Spinal cord (tissue), 10 donors: ENCODE results near the gene PNPLA5. TPM values are rescaled to one million over a fixed set of nuclear protein-coding genes. Genes with fewer than 3 reads are reported as not detected.
A peak's percentile ranks its signal among the peaks of the same experiment; 100 is the strongest.

Experiments used
- DNase-seq, 6 donors: peaks; one replicate each; pipeline versions ENCODE4 v3.0.0 to v3.0.0-alpha.2; 2013 to 2015; ENCODE audit warnings: low spot score in 6 of 6, low read depth in 4 of 6
- H3K27ac ChIP-seq: one replicate; pipeline ENCODE4 v1.5.1; 2013; ENCODE audit warnings: low read depth, low read length, control low read depth
- H3K27me3 ChIP-seq: one replicate; pipeline ENCODE4 v1.6.1; 2013; ENCODE audit warnings: low read length; ENCODE audit not compliant: control insufficient read depth, insufficient read depth
- H3K36me3 ChIP-seq: one replicate; pipeline ENCODE4 v1.6.1; 2013; ENCODE audit warnings: low read length; ENCODE audit not compliant: control insufficient read depth, insufficient read depth
- H3K4me1 ChIP-seq: one replicate; pipeline ENCODE4 v1.6.1; 2013; ENCODE audit warnings: low read length; ENCODE audit not compliant: control insufficient read depth, insufficient read depth
- H3K4me3 ChIP-seq: one replicate; pipeline ENCODE4 v1.5.1; 2013; ENCODE audit warnings: low read depth, low read length, control low read depth
- H3K9me3 ChIP-seq: one replicate; pipeline ENCODE4 v1.6.1; 2013; ENCODE audit warnings: low read length; ENCODE audit not compliant: control insufficient read depth, insufficient read depth
- WGBS: methylation state at CpG from one replicate; pipeline ENCODE4 v1.1.5; 2013; ENCODE audit warnings: missing lambda C conversion rate; ENCODE audit not compliant: insufficient coverage; 5-methylcytosine and 5-hydroxymethylcytosine counted together
- polyA plus RNA-seq, 2 donors: library from polyadenylated mRNA; unstranded; fragments of 120-200 nt; gene quantifications; one replicate each; pipeline ENCODE4 v1.2.1, GENCODE V29; 2013; ENCODE audit not compliant: insufficient read length in 2 of 2
- total RNA-seq, 2 donors: library from RNA; depleted of rRNA in 1 of 2; stranded (reverse); fragments of 120-200 nt in 1 of 2; fragments of >200 nt in 1 of 2; gene quantifications; one replicate each; pipeline versions ENCODE4 v1.2.3 to v1.2.4, GENCODE V29; 2013 to 2014
- donor health status: healthy.

Gene PNPLA5
- total and polyA plus RNA-seq, 4 donors: 0.10 to 0.87 (median 0.26) TPM

- WGBS: 91% methylated on average over 6 of the region's 9 CpGs
- H3K36me3 ChIP-seq: peaks cover 77% of the 10 kb centered on the region
- H3K4me1 ChIP-seq: peaks cover 3% of the 10 kb centered on the region
- H3K9me3 ChIP-seq: no peaks in the 10 kb centered on the region
- peak in 1 of 6 donors; percentile 32 for DNase-seq
- no peaks in the 10 kb centered on the region for H3K27me3 ChIP-seq
- H3K27ac ChIP-seq: no peak overlapping the region
- no peak overlapping the region for H3K4me3 ChIP-seq
Measured at GRCh38 chr22:43837666-43838065, 54.1 kb downstream of the PNPLA5 start.

- DNase-seq: no peak
- no peak overlapping the region for H3K4me3 ChIP-seq
- H3K27ac ChIP-seq: no peak overlapping the region
- WGBS: 84% methylated on average over 6 of the region's 13 CpGs
- H3K36me3 ChIP-seq: peaks cover 82% of the 10 kb centered on the region
- peaks cover 6% of the 10 kb centered on the region for H3K4me1 ChIP-seq
- H3K9me3 ChIP-seq: no peaks in the 10 kb centered on the region
- no peaks in the 10 kb centered on the region for H3K27me3 ChIP-seq
Measured at GRCh38 chr22:43835736-43836135, 56.1 kb downstream of the PNPLA5 start.

GRCh38 chr22:43835166-43835565 lies 56.6 kb downstream of the PNPLA5 start:
- no peaks in the 10 kb centered on the region for H3K9me3 ChIP-seq
- H3K36me3 ChIP-seq: peaks cover 81% of the 10 kb centered on the region
- no peak for DNase-seq
- no peak overlapping the region for H3K27ac ChIP-seq
- WGBS: 83% methylated on average over 11 of the region's 12 CpGs
- peaks cover 12% of the 10 kb centered on the region for H3K4me1 ChIP-seq
- no peak overlapping the region for H3K4me3 ChIP-seq
- H3K27me3 ChIP-seq: no peaks in the 10 kb centered on the region

GRCh38 chr22:43833286-43834240 lies 58.2 kb downstream of the PNPLA5 start:
- no peak overlapping the region for H3K4me3 ChIP-seq
- DNase-seq: no peak
- peaks cover 76% of the 10 kb centered on the region for H3K36me3 ChIP-seq
- 83% methylated on average over 34 of the region's 36 CpGs for WGBS
- no peaks in the 10 kb centered on the region for H3K9me3 ChIP-seq
- peaks cover 23% of the 10 kb centered on the region for H3K4me1 ChIP-seq
- H3K27ac ChIP-seq: no peak overlapping the region
- no peaks in the 10 kb centered on the region for H3K27me3 ChIP-seq

GRCh38 chr22:43832393-43833265 lies 59.2 kb downstream of the PNPLA5 start:
- H3K27me3 ChIP-seq: no peaks in the 10 kb centered on the region
- 94% methylated on average over 13 of the region's 18 CpGs for WGBS

GRCh38 chr22:43831561-43832392 lies 60.0 kb downstream of the PNPLA5 start:
- H3K27me3 ChIP-seq: no peaks in the 10 kb centered on the region
- H3K4me1 ChIP-seq: peaks cover 29% of the 10 kb centered on the region
- WGBS: 96% methylated on average over 31 of the region's 33 CpGs
- H3K36me3 ChIP-seq: peaks cover 66% of the 10 kb centered on the region
- no peak overlapping the region for H3K27ac ChIP-seq
- no peak overlapping the region for H3K4me3 ChIP-seq
- no peaks in the 10 kb centered on the region for H3K9me3 ChIP-seq
- no peak for DNase-seq

More at GRCh38 chr22:43832393-43833265, 59.2 kb downstream of the PNPLA5 start:
- no peaks in the 10 kb centered on the region for H3K9me3 ChIP-seq
- no peak overlapping the region for H3K4me3 ChIP-seq
- H3K36me3 ChIP-seq: peaks cover 74% of the 10 kb centered on the region
- peaks cover 28% of the 10 kb centered on the region for H3K4me1 ChIP-seq
- H3K27ac ChIP-seq: no peak overlapping the region
- no peak for DNase-seq

GRCh38 chr22:43830931-43831560 lies 60.8 kb downstream of the PNPLA5 start:
- H3K4me1 ChIP-seq: peaks cover 36% of the 10 kb centered on the region
- peaks cover 61% of the 10 kb centered on the region for H3K36me3 ChIP-seq

GRCh38 chr22:43829904-43830851 lies 61.6 kb downstream of the PNPLA5 start:
- DNase-seq: peak in 2 of 6 donors; percentile 38 to 47
- H3K9me3 ChIP-seq: no peaks in the 10 kb centered on the region
- no peak overlapping the region for H3K4me3 ChIP-seq
- WGBS: 59% methylated on average over 29 of the region's 33 CpGs
- no peaks in the 10 kb centered on the region for H3K27me3 ChIP-seq
- H3K27ac ChIP-seq: peak overlapping the region; percentile 25
- H3K36me3 ChIP-seq: peaks cover 53% of the 10 kb centered on the region
- peaks cover 37% of the 10 kb centered on the region for H3K4me1 ChIP-seq

More at GRCh38 chr22:43830931-43831560, 60.8 kb downstream of the PNPLA5 start:
- no peak for DNase-seq
- H3K9me3 ChIP-seq: no peaks in the 10 kb centered on the region
- no peaks in the 10 kb centered on the region for H3K27me3 ChIP-seq
- WGBS: 73% methylated on average over 11 of the region's 12 CpGs
- no peak overlapping the region for H3K4me3 ChIP-seq
- no peak overlapping the region for H3K27ac ChIP-seq
